Measurements from ENCODE around the gene CHST7.
A peak's percentile ranks its signal among the peaks of the same experiment; 100 is the strongest.

DNA sequence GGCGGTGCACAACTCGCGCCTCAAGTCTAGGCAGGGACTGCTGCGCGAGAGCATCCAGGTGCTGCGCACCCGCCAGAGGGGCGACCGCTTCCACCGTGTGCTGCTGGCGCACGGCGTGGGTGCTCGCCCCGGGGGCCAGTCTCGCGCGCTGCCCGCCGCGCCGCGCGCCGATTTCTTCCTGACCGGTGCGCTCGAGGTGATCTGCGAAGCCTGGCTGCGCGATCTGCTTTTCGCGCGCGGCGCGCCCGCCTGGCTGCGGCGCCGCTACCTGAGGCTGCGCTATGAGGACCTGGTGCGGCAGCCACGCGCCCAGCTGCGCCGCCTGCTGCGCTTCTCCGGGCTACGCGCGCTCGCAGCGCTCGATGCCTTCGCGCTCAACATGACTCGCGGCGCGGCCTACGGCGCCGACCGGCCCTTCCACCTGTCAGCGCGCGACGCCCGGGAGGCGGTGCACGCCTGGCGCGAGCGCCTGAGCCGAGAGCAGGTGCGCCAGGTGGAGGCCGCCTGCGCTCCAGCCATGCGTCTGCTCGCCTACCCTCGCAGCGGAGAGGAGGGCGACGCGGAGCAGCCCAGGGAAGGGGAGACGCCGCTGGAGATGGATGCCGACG is 1.3 kb downstream of the CHST7 start:
- no peak for TF ChIP-seq POLR2A (IDR thresholded peaks at IDR 0.05)
- TF ChIP-seq, protein P1, sequence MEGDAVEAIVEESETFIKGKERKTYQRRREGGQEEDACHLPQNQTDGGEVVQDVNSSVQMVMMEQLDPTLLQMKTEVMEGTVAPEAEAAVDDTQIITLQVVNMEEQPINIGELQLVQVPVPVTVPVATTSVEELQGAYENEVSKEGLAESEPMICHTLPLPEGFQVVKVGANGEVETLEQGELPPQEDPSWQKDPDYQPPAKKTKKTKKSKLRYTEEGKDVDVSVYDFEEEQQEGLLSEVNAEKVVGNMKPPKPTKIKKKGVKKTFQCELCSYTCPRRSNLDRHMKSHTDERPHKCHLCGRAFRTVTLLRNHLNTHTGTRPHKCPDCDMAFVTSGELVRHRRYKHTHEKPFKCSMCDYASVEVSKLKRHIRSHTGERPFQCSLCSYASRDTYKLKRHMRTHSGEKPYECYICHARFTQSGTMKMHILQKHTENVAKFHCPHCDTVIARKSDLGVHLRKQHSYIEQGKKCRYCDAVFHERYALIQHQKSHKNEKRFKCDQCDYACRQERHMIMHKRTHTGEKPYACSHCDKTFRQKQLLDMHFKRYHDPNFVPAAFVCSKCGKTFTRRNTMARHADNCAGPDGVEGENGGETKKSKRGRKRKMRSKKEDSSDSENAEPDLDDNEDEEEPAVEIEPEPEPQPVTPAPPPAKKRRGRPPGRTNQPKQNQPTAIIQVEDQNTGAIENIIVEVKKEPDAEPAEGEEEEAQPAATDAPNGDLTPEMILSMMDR (IDR thresholded peaks at IDR 0.05) = peak in 1 of 4 experiments; percentile 8

Measured in gastroesophageal sphincter (tissue), 3 donors.